Amniotic epithelial cell (primary cell): ENCODE data around the gene RALGPS2.
A peak's percentile ranks its signal among the peaks of the same experiment; 100 is the strongest.

Experiments used
- DNase-seq: peaks from one replicate; pipeline ENCODE4 v3.0.0-alpha.2; 2010; ENCODE audit warnings: low read depth

Gene RALGPS2, protein sequence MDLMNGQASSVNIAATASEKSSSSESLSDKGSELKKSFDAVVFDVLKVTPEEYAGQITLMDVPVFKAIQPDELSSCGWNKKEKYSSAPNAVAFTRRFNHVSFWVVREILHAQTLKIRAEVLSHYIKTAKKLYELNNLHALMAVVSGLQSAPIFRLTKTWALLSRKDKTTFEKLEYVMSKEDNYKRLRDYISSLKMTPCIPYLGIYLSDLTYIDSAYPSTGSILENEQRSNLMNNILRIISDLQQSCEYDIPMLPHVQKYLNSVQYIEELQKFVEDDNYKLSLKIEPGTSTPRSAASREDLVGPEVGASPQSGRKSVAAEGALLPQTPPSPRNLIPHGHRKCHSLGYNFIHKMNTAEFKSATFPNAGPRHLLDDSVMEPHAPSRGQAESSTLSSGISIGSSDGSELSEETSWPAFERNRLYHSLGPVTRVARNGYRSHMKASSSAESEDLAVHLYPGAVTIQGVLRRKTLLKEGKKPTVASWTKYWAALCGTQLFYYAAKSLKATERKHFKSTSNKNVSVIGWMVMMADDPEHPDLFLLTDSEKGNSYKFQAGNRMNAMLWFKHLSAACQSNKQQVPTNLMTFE

DNA sequence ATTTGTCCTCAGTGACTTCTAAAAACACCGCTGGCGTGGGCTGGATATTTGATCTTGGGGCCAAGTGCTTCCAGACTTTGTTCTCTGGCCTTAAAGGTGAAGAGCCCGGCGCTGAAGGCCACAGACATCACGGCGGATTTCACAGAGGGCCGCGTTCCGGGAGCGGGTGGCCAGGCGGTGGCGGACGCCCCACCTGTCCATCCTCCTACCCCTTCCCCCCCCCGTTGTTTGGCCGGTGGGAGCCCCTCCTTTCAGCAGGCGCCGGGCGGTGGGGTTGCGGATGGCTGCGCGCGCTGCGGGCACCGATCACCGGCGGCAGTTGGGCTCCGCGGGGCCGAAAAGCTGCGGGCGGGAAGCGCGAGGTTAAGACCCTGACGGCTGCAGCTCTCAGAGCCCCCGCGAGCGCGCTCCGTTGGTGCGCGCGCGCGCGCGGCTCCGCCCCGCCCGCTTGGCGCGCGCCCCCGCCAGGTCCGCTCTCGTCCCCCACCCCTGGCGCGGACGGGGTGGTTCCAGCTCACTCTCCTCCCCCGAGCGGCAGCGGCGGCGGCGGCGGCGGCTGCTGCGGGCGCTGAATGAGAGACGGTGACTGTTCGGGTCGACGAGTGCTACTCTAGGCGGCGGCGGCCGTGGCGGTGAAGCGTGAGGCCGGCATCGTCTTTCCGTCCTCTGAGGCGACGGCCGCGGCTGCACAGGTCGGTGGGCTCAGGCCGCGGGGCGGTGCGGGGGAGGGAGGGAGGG, at the start of gene RALGPS2:
RALGPS2 (plus strand) TSS at position 517 of the 738 bp plus-strand sequence. CDS start 51,521 bp downstream, outside the sequence.
- DNase-seq, result peak; percentile 58

DNA sequence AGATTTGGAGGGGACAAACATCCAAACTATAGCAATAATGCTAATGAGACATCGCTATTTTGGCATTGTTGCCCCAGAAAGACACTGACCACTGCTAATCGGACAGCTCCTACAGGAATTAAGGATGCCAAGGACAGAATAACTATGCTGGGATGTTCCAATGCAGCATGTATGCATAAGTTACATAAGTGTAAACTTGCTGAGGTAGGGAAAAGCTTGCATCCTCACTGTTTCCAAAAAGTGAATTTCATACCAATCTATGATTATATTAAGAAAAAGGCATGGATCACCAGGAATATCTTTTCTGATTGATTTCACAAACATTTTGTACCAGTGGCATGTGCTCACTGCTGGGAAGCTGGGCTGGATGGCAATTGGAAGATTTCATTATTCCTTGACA, 45.8 kb upstream of the RALGPS2 start:
- DNase-seq, result no peak

DNA sequence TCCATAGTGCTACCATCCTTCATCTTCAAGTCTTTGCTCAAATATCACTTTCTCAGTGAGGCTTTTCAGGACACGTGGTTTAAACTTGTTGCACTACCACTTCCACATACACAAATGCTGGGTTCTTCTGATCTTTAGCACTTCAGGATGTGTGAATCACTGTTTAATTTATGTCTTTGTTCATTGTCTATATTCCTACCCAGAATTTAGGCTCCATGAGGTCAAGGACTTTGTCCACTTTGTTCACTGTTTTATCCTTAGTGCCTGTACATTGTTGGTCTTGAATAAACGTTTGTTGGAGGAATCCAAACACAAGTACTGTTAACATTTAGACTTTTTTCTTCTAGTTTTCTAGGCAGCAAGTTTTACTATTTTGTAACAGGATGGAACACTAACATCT, 42.6 kb upstream of the RALGPS2 start:
- no peak for DNase-seq

DNA sequence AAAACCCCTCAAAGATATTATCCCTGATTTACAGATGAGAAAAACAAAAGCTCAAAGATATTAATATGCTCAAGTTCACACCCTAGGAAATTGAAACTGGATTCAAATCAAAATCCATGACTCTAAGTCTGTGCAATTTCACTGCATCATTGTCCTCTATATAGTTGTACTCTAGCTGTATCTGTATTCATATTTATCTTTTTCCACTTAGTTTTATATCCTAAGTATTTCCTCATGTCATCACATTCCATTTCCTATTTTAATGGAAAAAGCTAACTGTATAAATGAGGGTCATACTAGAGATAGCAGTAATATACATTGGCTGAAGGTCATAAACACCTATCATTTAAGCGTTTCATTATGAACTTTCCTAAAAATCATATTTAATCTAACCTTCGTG, 42.2 kb upstream of the RALGPS2 start:
- DNase-seq, result peak; percentile 3

DNA sequence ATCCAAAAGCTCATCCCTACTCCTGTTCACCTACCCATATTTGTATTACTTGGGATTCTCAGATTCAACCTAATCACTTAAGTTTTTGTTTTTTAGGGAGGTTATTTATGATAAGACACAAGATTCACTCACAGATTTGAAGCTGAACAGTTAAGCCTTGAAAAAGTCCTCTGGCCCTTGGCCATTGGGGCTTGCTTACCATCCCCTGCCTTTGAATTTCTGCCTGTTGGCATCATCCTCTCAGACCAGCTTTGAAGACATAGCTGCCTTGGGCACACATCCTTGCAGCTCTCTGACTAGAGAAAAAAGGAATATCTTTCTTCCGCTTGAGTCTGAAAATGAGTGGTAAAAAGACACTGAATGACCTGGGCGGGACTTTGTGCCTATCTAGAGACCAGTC, 41.8 kb upstream of the RALGPS2 start:
- peak; percentile 36 for DNase-seq

DNA sequence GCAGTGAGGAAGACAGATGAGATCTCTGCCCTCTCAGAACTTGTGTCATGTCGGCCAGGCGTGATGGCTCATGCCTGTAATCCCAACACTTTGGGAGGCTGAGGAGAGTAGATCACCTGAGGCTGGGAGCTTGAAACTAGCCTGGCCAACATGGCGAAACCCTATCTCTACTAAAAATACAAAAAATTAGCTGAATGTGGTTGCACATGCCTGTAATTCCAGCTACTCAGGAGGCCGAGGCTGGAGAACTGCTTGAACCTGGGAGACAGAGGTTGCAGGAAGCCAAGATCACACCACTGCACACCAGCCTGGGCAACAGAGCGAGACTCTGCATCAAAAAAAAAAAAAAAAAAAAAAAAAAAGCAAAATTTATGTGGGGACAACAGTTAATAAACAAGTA, 40.9 kb upstream of the RALGPS2 start:
- peak; percentile 24 for DNase-seq

DNA sequence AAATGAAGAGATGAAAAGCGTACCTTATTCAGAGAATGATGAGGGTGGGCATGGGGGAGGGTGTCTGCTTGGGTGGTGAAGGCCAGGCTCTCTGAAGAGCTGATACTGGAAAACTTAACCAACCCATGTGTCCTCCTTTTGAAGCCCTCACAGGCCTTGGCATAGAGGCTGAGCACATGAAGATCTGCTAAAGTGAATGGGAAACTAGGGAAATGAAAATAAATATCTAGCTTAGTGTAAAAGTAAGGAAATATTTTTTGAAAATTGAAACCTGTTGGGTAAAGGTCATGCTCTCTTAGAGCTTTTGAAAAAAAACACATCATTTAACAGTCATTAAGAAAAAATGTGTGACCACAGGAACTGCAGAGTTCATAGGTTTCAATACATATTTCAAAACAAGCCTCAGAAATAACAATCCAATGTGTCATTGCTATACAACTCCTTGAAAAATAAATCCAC, 40.5 kb upstream of the RALGPS2 start:
- peak; percentile 97 for DNase-seq

DNA sequence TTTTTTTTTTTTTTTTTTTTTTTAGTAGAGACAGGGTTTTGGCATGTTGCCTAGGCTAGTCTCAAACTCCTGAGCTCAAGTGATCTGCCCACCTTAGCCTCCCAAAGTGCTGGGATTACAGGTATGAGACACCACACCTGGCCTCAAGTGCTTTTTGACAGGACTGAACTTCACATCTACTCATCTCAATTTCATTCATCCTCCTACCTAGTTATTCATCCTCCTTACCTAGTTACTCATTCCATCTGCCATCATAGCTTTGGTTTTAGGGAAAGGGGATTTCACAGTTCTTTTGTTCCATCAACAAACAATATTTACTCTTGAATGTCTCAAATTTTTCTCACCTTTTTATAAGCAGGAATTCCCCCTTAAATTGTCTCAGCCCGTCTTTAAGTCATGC, 38.6 kb upstream of the RALGPS2 start:
- DNase-seq, result no peak

DNA sequence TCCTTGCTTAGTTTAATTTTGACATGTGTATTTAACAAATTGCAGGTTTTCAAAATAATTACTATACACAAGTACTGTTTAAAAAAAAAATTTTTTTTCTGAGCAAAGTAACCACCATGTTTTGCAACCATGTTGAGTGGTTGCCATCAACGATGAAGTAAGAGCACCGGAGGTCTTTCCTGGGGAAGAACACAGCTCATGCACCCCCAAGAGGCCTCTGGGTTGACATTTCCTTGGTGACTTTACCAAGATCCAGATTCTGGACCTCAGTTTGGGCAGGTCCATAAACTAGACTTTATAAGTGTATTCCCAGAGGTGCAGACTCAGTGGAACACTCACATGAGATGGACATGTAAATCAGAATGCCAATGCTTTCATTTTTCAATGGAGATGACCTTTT, 36.8 kb upstream of the RALGPS2 start:
- peak; percentile 68 for DNase-seq

DNA sequence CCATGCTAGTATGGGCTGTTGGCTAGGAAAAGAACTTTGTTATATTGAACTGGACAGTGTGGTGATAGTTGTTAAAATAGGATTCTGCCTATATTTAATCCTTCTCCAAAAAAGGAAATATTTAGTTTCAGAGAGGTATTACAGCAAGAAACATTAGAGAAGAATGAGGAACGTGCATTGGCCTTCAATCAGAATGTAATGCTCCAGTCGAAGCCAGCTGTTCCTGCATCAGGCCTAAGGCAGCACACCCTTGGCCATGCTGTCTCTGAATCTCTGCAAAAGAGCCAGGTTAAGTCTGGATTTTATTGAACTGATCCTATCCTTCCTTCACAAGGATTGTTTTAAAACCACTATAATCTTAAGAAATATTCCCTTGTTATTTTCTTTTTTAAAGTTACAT, 35.3 kb upstream of the RALGPS2 start:
- no peak for DNase-seq

DNA sequence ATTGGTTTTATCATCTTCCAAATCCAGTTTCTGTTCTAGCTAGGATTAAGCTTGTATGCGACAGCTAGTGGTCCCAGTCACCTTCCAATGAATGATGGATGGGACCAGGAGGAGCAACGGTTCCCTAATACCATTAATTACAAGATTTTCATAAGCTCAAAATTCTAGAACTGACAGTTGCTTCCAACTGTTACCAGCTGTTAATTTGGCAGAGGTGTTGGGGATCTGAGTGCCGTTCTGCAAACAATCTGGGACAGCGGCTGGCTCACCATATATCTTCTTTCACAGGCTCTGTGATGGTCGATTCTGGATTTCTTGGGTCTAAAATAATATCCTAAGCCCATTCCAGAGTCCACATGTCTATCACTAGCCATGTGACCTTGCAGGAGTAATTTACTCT, 34.5 kb upstream of the RALGPS2 start:
- no peak for DNase-seq

DNA sequence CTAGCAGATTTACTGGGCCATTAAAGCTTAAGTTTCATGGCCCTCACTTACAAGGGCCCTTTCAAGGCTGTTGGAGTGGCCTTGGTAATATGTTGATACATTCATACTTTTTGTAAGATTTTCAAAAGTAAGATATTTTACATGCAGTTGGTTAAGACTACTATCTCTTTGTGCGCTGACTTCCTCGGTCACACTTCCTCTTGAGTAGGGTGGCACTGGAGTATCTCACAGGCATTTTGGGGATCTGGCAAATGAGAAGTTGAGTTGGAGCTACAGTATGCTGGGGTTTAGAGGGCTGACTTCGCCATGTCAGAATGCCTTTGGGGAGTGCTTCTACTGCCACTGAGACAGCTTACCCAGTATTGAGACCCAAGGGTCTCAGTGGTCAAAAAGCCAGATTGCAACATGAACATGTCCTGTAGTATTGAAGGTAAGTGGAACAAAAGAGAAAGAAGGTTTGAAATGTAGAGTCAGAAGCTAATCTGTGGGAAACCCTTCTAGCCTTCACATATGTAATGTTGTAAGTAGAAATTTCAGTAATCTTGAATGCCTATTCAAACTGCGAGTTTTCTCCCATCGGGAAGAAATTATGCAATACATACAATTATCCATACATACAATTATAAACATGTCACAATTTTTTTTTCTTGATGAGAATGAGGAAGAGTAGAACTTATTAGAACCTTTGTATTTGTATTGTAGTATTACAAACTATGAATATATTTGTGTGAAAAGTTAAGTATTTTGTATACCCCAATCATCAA, 32.3 kb upstream of the RALGPS2 start:
- DNase-seq, result no peak

DNA sequence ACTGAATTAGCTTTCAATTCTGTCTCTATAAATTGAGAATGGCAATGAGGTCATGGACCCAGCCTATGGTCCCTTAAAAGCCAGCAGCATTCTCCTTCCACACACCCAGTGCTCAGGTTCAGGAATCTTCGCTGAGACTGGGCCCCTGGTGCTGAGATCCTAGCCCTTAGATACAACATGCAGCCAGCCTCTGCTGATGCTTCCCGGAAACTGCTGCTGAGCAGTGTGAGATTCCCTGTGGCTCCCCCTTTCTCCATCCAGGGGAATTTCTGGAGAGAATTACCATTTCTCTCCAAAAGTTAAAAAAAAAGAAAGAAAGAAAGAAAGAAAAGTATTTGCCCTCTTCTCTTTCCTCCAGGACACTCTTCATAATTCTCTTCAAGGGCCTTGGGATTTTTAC, 31.7 kb upstream of the RALGPS2 start:
- DNase-seq, result peak; percentile 45

DNA sequence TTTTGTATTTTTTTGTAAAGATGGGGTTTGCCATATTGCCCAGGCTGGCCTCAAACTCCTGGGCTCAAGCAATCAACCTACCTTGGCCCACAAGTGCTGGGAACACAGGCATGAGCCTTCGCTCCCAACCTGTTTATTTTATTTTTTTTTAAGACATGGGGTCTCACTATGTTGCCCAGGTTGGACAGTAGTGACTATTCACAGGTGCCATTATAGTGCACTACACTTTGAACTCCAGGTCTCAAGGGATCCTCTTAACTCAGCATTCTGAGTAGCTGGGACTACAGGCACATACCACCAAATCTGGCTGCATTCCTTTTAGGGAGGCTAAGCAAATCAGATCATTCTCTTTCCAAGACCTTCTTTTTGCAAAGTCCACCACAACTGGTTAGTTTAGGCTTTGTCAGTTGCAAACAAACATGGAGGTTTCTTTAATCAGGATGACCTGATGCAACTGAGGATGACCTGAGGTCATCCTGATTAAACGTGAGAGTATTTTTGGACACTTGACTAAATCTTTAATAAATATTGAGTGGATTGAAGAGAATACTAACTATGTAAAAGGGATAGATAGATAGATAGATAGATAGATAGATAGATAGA, 30.0 kb upstream of the RALGPS2 start:
- no peak for DNase-seq

DNA sequence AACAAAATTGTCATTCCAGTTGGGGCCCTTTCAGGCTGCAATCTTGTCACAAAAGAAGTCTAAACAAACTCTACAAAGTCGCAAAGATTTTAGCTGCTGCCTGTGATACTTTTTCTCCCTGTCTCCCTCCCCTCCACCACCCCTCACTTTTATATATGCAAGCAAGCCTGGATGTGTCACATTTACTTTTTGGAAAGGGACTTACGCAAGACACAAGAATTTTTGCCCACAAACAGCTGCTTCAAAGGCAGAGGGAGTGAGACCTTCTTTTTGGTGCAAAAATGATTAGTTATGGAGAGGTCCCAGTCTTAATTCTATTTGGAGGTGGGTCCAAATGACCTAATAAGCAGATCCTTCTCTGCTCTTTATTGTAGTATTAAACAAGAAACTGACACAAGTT, 22.9 kb upstream of the RALGPS2 start:
- peak; percentile 56 for DNase-seq

DNA sequence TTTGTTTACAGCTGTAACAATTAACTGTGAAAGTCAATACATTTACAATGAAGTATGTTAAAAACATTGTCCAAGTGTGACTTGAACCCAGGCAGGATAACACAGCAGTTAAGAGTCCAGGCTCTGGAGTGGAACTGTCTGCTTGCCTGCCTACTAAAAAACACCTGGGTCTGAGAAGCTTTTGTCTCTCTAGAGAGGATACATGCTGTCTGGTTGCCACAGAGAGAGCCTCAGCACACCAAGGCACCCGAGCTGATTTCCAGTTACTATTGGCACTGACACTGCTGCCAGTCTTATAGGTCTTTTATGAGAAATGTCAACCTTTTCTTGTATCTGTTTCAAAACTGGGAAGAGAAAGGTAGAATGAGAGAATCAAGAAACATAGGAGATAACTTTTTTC, 20.2 kb upstream of the RALGPS2 start:
- DNase-seq, result no peak

DNA sequence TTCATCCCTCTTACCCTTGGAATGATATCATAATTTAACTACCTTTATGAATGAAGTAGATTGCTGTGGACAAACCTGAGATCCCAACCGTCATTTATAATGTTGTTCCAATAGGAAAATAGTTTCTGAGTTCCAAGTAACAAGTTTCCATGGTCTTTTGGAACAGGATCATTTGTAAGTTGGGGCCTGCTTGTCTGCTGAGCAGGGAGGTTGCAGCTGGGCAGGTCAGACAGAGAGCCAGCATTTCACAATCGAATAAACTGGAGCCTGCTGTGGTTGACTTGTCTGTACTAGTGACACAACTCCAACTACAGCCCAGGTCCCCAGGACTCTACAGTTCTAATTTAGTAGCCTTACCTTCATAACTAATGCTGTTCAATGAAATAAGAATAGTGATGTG, 18.6 kb upstream of the RALGPS2 start:
- DNase-seq, result peak; percentile 76

DNA sequence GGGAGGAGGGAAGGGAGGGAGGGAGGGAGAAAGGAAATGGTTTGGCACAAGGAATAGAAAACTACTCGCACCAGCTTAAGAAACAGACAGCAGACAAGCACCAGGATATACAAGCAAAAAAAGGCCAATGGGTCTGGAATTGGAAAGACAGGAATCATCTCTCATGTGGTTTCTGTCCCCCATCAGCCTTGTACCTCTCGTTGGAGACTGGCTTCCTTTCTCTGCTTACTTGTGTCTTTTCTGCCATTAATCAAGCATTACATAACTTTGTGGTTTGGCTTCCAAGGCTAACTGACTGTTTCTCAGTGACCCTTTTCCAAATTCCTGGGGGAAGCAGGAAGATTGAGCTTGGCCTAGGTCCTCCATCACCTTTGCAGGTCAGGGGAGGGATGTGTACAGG, 11.8 kb upstream of the RALGPS2 start:
- DNase-seq, result peak; percentile 47

DNA sequence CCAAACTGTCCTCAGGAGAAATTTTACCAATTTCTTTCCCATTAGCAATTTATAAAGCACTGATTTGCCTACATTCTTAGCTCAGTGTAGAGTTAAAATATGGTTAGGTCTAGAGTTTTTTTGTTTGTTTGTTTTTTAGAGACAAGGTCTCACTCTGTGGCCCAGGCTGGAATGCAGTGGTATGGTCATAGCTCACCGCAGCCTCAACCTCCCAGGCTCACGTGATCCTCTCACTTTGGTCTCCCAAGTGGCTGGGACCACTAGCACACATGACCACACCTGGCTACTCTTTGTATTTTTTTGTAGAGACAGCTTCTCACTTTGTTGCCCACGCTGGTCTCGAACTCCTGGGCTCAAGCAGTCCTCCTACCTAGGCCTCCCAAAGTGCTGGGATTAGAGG, 10.6 kb upstream of the RALGPS2 start:
- DNase-seq, result no peak

DNA sequence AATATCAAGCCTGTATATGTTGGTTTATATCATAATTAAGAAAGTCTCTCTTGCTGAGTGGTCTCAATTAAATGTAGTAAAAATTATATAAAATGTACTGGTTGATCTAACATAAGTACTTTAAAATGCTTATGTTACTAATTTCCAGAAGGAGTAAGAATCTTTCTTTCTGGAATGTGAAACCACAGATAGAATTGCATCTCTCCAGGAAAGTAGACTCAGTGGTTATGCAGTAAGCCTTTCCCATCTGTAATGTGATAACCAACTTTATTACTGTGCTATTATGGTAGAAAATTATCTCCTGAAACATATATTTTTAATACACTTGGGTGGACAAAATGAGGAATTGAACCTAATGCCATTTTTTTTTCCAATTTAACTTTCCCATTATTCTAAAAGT, 8.9 kb upstream of the RALGPS2 start:
- peak; percentile 53 for DNase-seq

DNA sequence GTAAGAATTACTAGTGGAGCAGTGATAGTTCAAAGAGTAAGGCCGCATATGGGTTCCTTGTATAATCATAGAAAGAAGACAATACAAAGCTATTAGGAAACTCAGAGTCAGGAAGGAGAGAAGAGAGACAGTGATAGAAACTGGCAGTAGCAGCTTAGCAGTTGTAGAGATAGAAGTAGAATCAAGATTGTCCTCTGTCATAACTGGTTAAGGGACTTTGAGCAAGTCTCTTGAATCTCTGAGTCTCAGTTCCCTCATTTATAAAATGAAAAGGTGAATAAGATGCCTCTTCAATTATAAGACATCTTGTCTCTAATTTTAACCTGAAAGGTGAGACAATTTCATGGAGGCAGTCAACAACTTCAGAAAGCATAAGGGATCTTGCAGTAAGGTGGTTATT, 6.5 kb upstream of the RALGPS2 start:
- no peak for DNase-seq

DNA sequence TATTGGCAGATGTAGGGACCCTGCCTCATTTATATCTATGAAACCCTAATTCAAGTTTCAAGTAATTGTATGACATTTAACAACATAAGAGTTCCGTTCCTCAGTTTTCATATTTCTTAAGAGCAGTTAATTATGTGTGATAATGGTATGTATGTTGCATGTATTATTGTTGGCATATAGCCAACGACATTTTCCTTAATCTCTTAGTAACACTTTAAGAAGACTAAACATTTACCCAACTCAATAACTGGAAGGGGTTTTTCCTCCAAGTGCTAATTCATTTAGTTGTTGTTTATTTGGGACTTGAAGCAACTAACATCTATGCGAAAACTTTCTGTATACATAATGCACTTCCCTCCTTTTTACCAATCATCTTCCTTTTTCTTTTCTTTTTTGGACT, 1.5 kb upstream of the RALGPS2 start:
- no peak for DNase-seq
